Measurements from ENCODE around the gene DYNC2LI1.

DNA sequence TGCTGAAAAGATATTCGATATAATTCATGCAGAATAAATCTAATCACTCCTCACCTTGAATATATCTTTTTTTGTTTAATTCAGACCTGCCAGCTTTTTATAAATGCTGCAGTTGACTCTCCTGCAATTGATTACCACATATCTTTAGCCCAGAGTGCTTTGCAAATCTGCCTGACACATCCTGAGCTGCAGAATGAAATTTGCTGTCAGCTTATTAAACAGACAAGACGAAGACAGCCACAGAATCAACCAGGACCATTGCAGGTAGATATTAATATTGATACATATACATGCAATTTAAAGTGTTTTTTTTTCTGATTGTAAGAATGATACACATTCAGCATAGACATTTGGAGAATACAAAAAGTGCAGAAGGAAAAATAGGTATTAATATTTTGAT, 35.6 kb upstream of the DYNC2LI1 start:
- no peak for TF ChIP-seq POLR2A (IDR thresholded peaks at IDR 0.05; ENCODE audit: low read length)
- TF ChIP-seq GATA1 (IDR thresholded peaks at IDR 0.05; ENCODE audit: low read depth, low read length) = no peak

Data from erythroblast (primary cell).